CD14-positive monocyte (primary cell): Measurements from ENCODE around the gene NUP88. TPM values are rescaled to one million over a fixed set of nuclear protein-coding genes. Genes with fewer than 3 reads are reported as not detected.

Experiments used
- DNase-seq, 3 donors: peaks; one replicate each; pipeline ENCODE4 v3.0.0-alpha.2; 2011 to 2022
- H2AFZ ChIP-seq: 2 replicates; pipeline ENCODE4 v1.6.0; 2012; ENCODE audit warnings: mild to moderate bottlenecking, low read depth, low read length, inconsistent platforms; ENCODE audit not compliant: insufficient read depth, poor library complexity, severe bottlenecking
- H3K27ac ChIP-seq, 2 donors: 1 replicate in 1 of 2; 2 replicates in 1 of 2; pipeline ENCODE4 v1.5.1; 2012 to 2013; ENCODE audit warnings: low read length in 2 of 2, control low read depth in 1 of 2, inconsistent platforms in 1 of 2, low read depth in 1 of 2, mild to moderate bottlenecking in 1 of 2
- H3K27me3 ChIP-seq, 2 donors: one replicate each; pipeline versions ENCODE4 v1.6.0 to v1.6.1; 2011 to 2013; ENCODE audit warnings: low read length in 2 of 2; ENCODE audit not compliant: control insufficient read depth in 2 of 2, insufficient read depth in 2 of 2
- H3K36me3 ChIP-seq, 2 donors: replicated peaks in 1 of 2; 1 replicate in 1 of 2; 2 replicates in 1 of 2; pipeline versions ENCODE4 v1.5.1 to v1.6.1; 2012 to 2013; ENCODE audit warnings: low read length in 2 of 2, control low read depth in 1 of 2, inconsistent platforms in 1 of 2, mild to moderate bottlenecking in 1 of 2; ENCODE audit not compliant: insufficient read depth in 2 of 2, control insufficient read depth in 1 of 2
- H3K4me1 ChIP-seq, 2 donors: 1 replicate in 1 of 2; 2 replicates in 1 of 2; pipeline versions ENCODE4 v1.5.1 to v1.6.1; 2012 to 2013; ENCODE audit warnings: low read length in 2 of 2, control low read depth in 1 of 2, inconsistent platforms in 1 of 2, mild to moderate bottlenecking in 1 of 2, moderate library complexity in 1 of 2; ENCODE audit not compliant: insufficient read depth in 2 of 2, control insufficient read depth in 1 of 2
- H3K4me2 ChIP-seq: replicated peaks from 2 replicates; pipeline ENCODE3; 2012; ENCODE audit warnings: low read length, moderate library complexity, mild to moderate bottlenecking; ENCODE audit not compliant: poor library complexity, severe bottlenecking; ENCODE audit errors: extremely low read depth
- H3K4me3 ChIP-seq, 3 experiments: fragments of 200-600 bp in 1 of 3; sonication (generic) in 1 of 3; replicated peaks in 1 of 3; 1 replicate in 2 of 3; 2 replicates in 1 of 3; pipeline ENCODE4 v1.5.1; 2011 to 2013; ENCODE audit warnings: low read length in 3 of 3, mild to moderate bottlenecking in 3 of 3, control low read depth in 2 of 3, low read depth in 2 of 3, inconsistent platforms in 1 of 3, moderate library complexity in 1 of 3
- H3K79me2 ChIP-seq: 2 replicates; pipeline ENCODE4 v1.6.0; 2012; ENCODE audit warnings: mild to moderate bottlenecking, control low read depth, inconsistent platforms, low read length, moderate library complexity; ENCODE audit not compliant: insufficient read depth
- H3K9ac ChIP-seq: 2 replicates; pipeline ENCODE4 v1.6.0; 2017; ENCODE audit warnings: low read length, mild to moderate bottlenecking; ENCODE audit not compliant: insufficient read depth, poor library complexity, severe bottlenecking
- H3K9me3 ChIP-seq, 2 donors: replicated peaks in 1 of 2; 1 replicate in 1 of 2; 2 replicates in 1 of 2; pipeline versions ENCODE4 v1.5.1 to v1.6.1; 2012 to 2013; ENCODE audit warnings: low read length in 2 of 2, control low read depth in 1 of 2; ENCODE audit not compliant: control insufficient read depth in 1 of 2, insufficient read depth in 1 of 2
- H4K20me1 ChIP-seq: 2 replicates; pipeline ENCODE4 v1.6.0; 2012; ENCODE audit warnings: mild to moderate bottlenecking, low read length, control low read depth, moderate library complexity; ENCODE audit not compliant: insufficient read depth
- H3K27ac Mint-ChIP-seq, 7 donors: one replicate each; pipeline ENCODE4 v1.8.0; 2020; ENCODE audit warnings: mild to moderate bottlenecking in 7 of 7, mixed read lengths in 7 of 7, moderate library complexity in 6 of 7, inconsistent platforms in 2 of 7
- H3K27me3 Mint-ChIP-seq, 3 donors: one replicate each; pipeline ENCODE4 v1.8.0; 2021 to 2022; ENCODE audit warnings: low read depth in 3 of 3, mild to moderate bottlenecking in 3 of 3, mixed read lengths in 3 of 3, moderate library complexity in 3 of 3, inconsistent platforms in 1 of 3
- H3K36me3 Mint-ChIP-seq, 2 donors: one replicate each; pipeline ENCODE4 v1.8.0; 2020; ENCODE audit warnings: mixed read lengths in 2 of 2, inconsistent platforms in 1 of 2, mild to moderate bottlenecking in 1 of 2
- H3K4me1 Mint-ChIP-seq: one replicate; pipeline ENCODE4 v1.8.0; 2020; ENCODE audit warnings: mild to moderate bottlenecking, mixed read lengths
- H3K4me3 Mint-ChIP-seq, 2 donors: one replicate each; pipeline ENCODE4 v1.8.0; 2020; ENCODE audit warnings: mild to moderate bottlenecking in 2 of 2, mixed read lengths in 2 of 2, moderate library complexity in 1 of 2
- H3K9me3 Mint-ChIP-seq, 7 donors: one replicate each; pipeline ENCODE4 v1.8.0; 2020 to 2022; ENCODE audit warnings: mixed read lengths in 7 of 7, mild to moderate bottlenecking in 6 of 7, moderate library complexity in 6 of 7, inconsistent platforms in 2 of 7
- CTCF ChIP-seq: fragments of 200-600 bp; IDR thresholded peaks from one replicate; pipeline ENCODE4 v1.8.0; 2022; ENCODE audit warnings: antibody characterized with exemption, mild to moderate bottlenecking
- WGBS: methylation state at CpG from one replicate; pipeline ENCODE4 v1.1.5; 2013; ENCODE audit warnings: missing lambda C conversion rate; ENCODE audit not compliant: insufficient coverage; 5-methylcytosine and 5-hydroxymethylcytosine counted together
- intact Hi-C, 2 donors: fragments of 100-400 bp; cut with micrococcal nuclease; formaldehyde crosslinking; loops; one replicate each; pipeline versions ENCODE4 v1.15.0 to v1.15.1; 2023
- polyA plus RNA-seq, 3 donors: library from polyadenylated mRNA; depleted of rRNA in 1 of 3; unstranded in 2 of 3; stranded (reverse) in 1 of 3; fragments of 300-500 nt in 2 of 3; fragments of >200 nt in 1 of 3; fragmentation: Illumina TruSeq in 2 of 3; gene quantifications; 1 replicate in 2 of 3; 2 replicates in 1 of 3; pipeline ENCODE4 v1.2.3, GENCODE V29; 2012 to 2021

Gene NUP88
- polyA plus RNA-seq, 3 donors = 23.1 to 45.7 (median 36.1) TPM

- no peak for TF ChIP-seq CTCF
- Histone ChIP-seq H3K27me3 (no peaks in the 10 kb centered on the region), H2AFZ (no peak overlapping the region), H3K9ac (no peak overlapping the region), H3K4me2 (no peak overlapping the region), H4K20me1 (peaks cover 4% of the 10 kb centered on the region), H3K9me3 (no peaks in the 10 kb centered on the region), H3K4me3 (no peak overlapping the region), H3K36me3 (peaks cover 4 to 13% of the 10 kb centered on the region in 2 donors), H3K4me1 (peaks cover 38 to 42% of the 10 kb centered on the region in 2 donors), H3K27ac (no peak overlapping the region), H3K79me2 (peaks cover 57% of the 10 kb centered on the region)
- Mint-ChIP-seq H3K27ac (peak overlapping the region in 4 of 7 donors; percentile 1 to 75 (median 15)), H3K9me3 (no peaks in the 10 kb centered on the region), H3K4me1 (peaks cover 59% of the 10 kb centered on the region), H3K27me3 (peaks cover 0 to 2% (median 0%) of the 10 kb centered on the region in 3 donors), H3K36me3 (peaks cover 19 to 31% of the 10 kb centered on the region in 2 donors), H3K4me3 (no peak overlapping the region)
- no peak for DNase-seq
- intact Hi-C loops = no loop called here
- 84% methylated on average over 8 of the region's 10 CpGs for WGBS
These were observed 45.5 kb upstream of the NUP88 start for GRCh38 chr17:5464717-5465507.

DNA sequence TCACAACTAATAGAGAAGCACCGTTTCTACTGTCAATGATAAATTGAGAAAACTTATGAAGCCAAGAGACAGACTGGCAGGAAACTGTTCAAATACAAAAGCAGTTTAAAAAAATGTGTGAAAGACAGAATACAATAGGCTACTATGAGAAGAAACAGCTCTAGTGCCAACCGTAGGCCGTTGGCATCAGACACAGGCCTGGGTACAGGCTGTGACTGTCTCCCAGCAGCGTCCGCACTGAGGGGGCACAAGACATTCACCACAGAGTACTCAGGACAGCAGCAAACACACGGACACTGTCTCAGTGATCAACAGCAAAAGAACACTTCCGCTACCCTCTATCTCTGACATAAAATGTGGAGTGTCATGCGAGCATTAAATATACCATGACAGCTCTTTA is 27.3 kb upstream of the NUP88 start:
- Histone ChIP-seq H2AFZ (no peak overlapping the region), H3K27ac (no peak overlapping the region), H4K20me1 (no peaks in the 10 kb centered on the region), H3K4me1 (no peaks in the 10 kb centered on the region), H3K4me2 (no peak overlapping the region), H3K36me3 (peaks cover 66 to 95% of the 10 kb centered on the region in 2 donors), H3K9me3 (no peaks in the 10 kb centered on the region), H3K4me3 (no peak overlapping the region), H3K9ac (no peak overlapping the region), H3K27me3 (no peaks in the 10 kb centered on the region), H3K79me2 (no peaks in the 10 kb centered on the region)
- Mint-ChIP-seq H3K4me1 (no peaks in the 10 kb centered on the region), H3K27me3 (no peaks in the 10 kb centered on the region), H3K27ac (no peak overlapping the region), H3K4me3 (no peak overlapping the region), H3K9me3 (no peaks in the 10 kb centered on the region), H3K36me3 (peaks cover 75 to 83% of the 10 kb centered on the region in 2 donors)
- no peak for TF ChIP-seq CTCF
- 100% methylated on average over 3 of the region's 8 CpGs for WGBS
- intact Hi-C loops = no loop called here
- no peak for DNase-seq
